ENCODE results near the gene PLGLB1.
"Not testable (repeated sequence)": the region's sequence is repeated elsewhere in the genome, so short reads cannot be mapped to it uniquely, and the experiment has no call there.

GRCh38 chr2:87004398-87004797 is 17.2 kb downstream of the PLGLB1 start:
- not testable (repeated sequence) for TF ChIP-seq POLR2A (IDR thresholded peaks at IDR 0.05; ENCODE audit: low read depth); CTCF (IDR thresholded peaks at IDR 0.05); POLR2AphosphoS5 (IDR thresholded peaks at IDR 0.05); EP300 (IDR thresholded peaks at IDR 0.05)

Data from esophagus muscularis mucosa (tissue), 4 donors.